ENCODE measurements around the gene ARHGAP26. TPM values are rescaled to one million over a fixed set of nuclear protein-coding genes. Genes with fewer than 3 reads are reported as not detected.

Gene ARHGAP26
- total RNA-seq, 1 donor: 7.6 TPM

DNA sequence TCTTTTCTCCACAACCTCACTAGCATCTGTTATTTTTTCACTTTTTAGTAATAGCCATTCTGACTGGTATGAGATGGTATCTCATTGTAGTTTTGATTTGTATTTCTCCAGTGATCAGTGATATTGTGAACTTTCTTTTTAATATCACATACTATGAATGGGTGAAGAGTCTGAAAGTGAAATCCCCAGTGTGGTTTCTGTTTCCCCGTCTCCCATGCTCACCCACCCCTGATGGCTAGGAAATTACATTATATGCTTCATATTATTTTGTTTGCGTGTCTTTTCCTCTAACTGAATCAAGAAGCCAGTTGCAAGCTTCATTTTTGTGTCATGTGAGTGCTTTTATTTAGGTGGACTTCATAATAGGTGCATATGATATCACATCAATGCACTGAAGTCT lies 171.1 kb downstream of the ARHGAP26 start:
- TF ChIP-seq, protein P1, sequence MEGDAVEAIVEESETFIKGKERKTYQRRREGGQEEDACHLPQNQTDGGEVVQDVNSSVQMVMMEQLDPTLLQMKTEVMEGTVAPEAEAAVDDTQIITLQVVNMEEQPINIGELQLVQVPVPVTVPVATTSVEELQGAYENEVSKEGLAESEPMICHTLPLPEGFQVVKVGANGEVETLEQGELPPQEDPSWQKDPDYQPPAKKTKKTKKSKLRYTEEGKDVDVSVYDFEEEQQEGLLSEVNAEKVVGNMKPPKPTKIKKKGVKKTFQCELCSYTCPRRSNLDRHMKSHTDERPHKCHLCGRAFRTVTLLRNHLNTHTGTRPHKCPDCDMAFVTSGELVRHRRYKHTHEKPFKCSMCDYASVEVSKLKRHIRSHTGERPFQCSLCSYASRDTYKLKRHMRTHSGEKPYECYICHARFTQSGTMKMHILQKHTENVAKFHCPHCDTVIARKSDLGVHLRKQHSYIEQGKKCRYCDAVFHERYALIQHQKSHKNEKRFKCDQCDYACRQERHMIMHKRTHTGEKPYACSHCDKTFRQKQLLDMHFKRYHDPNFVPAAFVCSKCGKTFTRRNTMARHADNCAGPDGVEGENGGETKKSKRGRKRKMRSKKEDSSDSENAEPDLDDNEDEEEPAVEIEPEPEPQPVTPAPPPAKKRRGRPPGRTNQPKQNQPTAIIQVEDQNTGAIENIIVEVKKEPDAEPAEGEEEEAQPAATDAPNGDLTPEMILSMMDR (IDR thresholded peaks at IDR 0.05; ENCODE audit: extremely low read depth, low read depth, low read length): no peak
- H3K4me3 ChIP-seq (ENCODE audit: insufficient read depth, low read length): no peak overlapping the region
- no peaks in the 10 kb centered on the region for H3K9me3 ChIP-seq (ENCODE audit: low read depth, low read length)
- no peak overlapping the region for H3K4me2 ChIP-seq (ENCODE audit: insufficient read depth, low read length)
- no peaks in the 10 kb centered on the region for H3K79me2 ChIP-seq (ENCODE audit: insufficient read depth, low read length)
- H3K4me1 ChIP-seq (ENCODE audit: insufficient read depth, low read length): no peaks in the 10 kb centered on the region
- no peaks in the 10 kb centered on the region for H3K27me3 ChIP-seq (ENCODE audit: insufficient read depth, low read length)
- H4K20me1 ChIP-seq (ENCODE audit: insufficient read depth, low read length): no peaks in the 10 kb centered on the region
- no peak for DNase-seq (ENCODE audit: insufficient read length, low spot score, missing footprints)
- no peak overlapping the region for H3K27ac ChIP-seq (ENCODE audit: low read depth, low read length)
- no peak overlapping the region for H2AFZ ChIP-seq (ENCODE audit: low read length)
- H3K36me3 ChIP-seq (ENCODE audit: insufficient read depth, low read length): no peaks in the 10 kb centered on the region

DNA sequence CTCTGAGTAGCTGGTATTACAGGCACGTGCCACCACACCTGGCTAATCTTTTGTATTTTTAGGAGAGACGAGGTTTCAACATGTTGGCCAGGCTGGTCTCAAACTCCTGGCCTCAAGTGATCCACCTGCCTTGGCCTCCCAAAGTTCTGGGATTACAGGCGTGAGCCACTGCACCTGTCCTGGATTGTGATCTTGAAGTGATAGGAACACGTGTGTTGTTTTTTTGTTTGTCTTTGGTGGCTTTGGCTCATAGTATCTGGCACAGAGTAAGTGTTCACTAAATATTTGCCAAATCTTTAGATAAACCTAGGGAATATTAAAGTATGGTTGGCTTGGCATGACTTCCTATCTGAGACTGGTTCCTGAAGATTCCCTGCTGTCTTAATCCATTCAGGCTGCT lies 172.7 kb downstream of the ARHGAP26 start:
- Histone ChIP-seq H3K4me1 (ENCODE audit: insufficient read depth, low read length) (no peaks in the 10 kb centered on the region), H2AFZ (ENCODE audit: low read length) (no peak overlapping the region), H3K27ac (ENCODE audit: low read depth, low read length) (no peak overlapping the region), H3K9me3 (ENCODE audit: low read depth, low read length) (no peaks in the 10 kb centered on the region), H4K20me1 (ENCODE audit: insufficient read depth, low read length) (no peaks in the 10 kb centered on the region), H3K36me3 (ENCODE audit: insufficient read depth, low read length) (no peaks in the 10 kb centered on the region), H3K4me3 (ENCODE audit: insufficient read depth, low read length) (no peak overlapping the region), H3K27me3 (ENCODE audit: insufficient read depth, low read length) (no peaks in the 10 kb centered on the region), H3K4me2 (ENCODE audit: insufficient read depth, low read length) (no peak overlapping the region), H3K79me2 (ENCODE audit: insufficient read depth, low read length) (no peaks in the 10 kb centered on the region)
- TF ChIP-seq, protein P1 (IDR thresholded peaks at IDR 0.05; ENCODE audit: extremely low read depth, low read depth, low read length): no peak
- DNase-seq (ENCODE audit: insufficient read length, low spot score, missing footprints): no peak

DNA sequence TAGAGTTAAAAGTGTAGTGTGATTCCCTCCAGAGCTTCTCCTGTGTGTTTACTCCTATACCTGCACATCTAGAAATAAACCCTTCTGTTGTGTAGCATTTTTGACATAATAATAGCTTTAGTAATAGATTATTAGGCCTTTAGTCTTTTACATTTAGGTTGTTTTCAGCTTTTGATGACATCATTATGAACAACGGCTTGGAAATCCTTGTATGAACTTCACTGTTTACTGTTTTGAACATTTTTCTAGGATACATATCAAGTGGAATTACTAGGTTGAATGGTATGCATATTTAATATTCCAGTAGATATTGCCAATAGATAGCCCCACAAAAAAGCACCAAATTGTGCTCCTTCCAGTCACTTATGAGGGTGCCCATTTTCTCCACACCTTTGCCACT lies 174.0 kb downstream of the ARHGAP26 start:
- Histone ChIP-seq H3K9me3 (ENCODE audit: low read depth, low read length) (no peaks in the 10 kb centered on the region), H3K79me2 (ENCODE audit: insufficient read depth, low read length) (no peaks in the 10 kb centered on the region), H3K27ac (ENCODE audit: low read depth, low read length) (no peak overlapping the region), H2AFZ (ENCODE audit: low read length) (no peak overlapping the region), H3K4me1 (ENCODE audit: insufficient read depth, low read length) (no peaks in the 10 kb centered on the region), H4K20me1 (ENCODE audit: insufficient read depth, low read length) (no peaks in the 10 kb centered on the region), H3K27me3 (ENCODE audit: insufficient read depth, low read length) (no peaks in the 10 kb centered on the region), H3K36me3 (ENCODE audit: insufficient read depth, low read length) (no peaks in the 10 kb centered on the region), H3K4me3 (ENCODE audit: insufficient read depth, low read length) (no peak overlapping the region), H3K4me2 (ENCODE audit: insufficient read depth, low read length) (no peak overlapping the region)
- no peak for DNase-seq (ENCODE audit: insufficient read length, low spot score, missing footprints)
- TF ChIP-seq, protein P1 (IDR thresholded peaks at IDR 0.05; ENCODE audit: extremely low read depth, low read depth, low read length): no peak

DNA sequence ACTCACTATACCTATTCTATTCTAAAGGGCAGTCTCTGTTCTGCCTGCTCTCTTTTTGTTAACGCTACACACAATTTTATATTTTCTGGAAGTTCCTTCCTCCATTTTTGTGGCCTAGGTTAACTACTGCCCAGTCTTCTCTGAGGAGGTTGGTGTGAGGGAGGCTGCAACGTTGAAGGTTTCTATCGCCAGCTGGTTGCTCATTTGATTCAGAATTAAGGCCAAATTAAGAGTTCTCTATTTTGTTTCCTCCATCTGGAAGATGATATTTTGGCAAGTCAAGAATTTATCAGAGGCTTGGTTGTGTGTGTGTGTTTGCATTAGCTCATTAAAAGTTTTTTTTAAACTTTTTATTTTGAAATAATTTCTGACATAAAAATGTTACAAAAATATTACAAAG lies 175.1 kb downstream of the ARHGAP26 start:
- no peaks in the 10 kb centered on the region for H3K79me2 ChIP-seq (ENCODE audit: insufficient read depth, low read length)
- H2AFZ ChIP-seq (ENCODE audit: low read length): no peak overlapping the region
- no peak overlapping the region for H3K4me3 ChIP-seq (ENCODE audit: insufficient read depth, low read length)
- DNase-seq (ENCODE audit: insufficient read length, low spot score, missing footprints): no peak
- no peaks in the 10 kb centered on the region for H3K4me1 ChIP-seq (ENCODE audit: insufficient read depth, low read length)
- H3K36me3 ChIP-seq (ENCODE audit: insufficient read depth, low read length): no peaks in the 10 kb centered on the region
- H3K9me3 ChIP-seq (ENCODE audit: low read depth, low read length): no peaks in the 10 kb centered on the region
- H3K4me2 ChIP-seq (ENCODE audit: insufficient read depth, low read length): no peak overlapping the region
- no peaks in the 10 kb centered on the region for H3K27me3 ChIP-seq (ENCODE audit: insufficient read depth, low read length)
- H3K27ac ChIP-seq (ENCODE audit: low read depth, low read length): no peak overlapping the region
- TF ChIP-seq, protein P1 (IDR thresholded peaks at IDR 0.05; ENCODE audit: extremely low read depth, low read depth, low read length): no peak
- H4K20me1 ChIP-seq (ENCODE audit: insufficient read depth, low read length): no peaks in the 10 kb centered on the region
